GM21447 (cell line): Measurements from ENCODE around the gene STRADA.

Source experiments
- ATAC-seq: cut with Tn5 transposase; IDR thresholded peaks from one replicate; pipeline ENCODE4 v1.9.1; 2021; ENCODE audit not compliant: unreplicated experiment

The STRADA gene, protein sequence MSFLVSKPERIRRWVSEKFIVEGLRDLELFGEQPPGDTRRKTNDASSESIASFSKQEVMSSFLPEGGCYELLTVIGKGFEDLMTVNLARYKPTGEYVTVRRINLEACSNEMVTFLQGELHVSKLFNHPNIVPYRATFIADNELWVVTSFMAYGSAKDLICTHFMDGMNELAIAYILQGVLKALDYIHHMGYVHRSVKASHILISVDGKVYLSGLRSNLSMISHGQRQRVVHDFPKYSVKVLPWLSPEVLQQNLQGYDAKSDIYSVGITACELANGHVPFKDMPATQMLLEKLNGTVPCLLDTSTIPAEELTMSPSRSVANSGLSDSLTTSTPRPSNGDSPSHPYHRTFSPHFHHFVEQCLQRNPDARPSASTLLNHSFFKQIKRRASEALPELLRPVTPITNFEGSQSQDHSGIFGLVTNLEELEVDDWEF

GRCh38 chr17:63741408-63742173 lies at the start of gene STRADA:
TSS of gene STRADA (minus strand) at chr17:63741799. CDS start at chr17:63728369, 13,430 bp downstream.
- ATAC-seq, result peak; percentile 86

- no peak for ATAC-seq
These were observed 48.5 kb upstream of the STRADA start for GRCh38 chr17:63790057-63790456.

- no peak for ATAC-seq
These were observed 45.5 kb upstream of the STRADA start for GRCh38 chr17:63786971-63787711.

GRCh38 chr17:63786117-63786516 lies 44.5 kb upstream of the STRADA start:
- no peak for ATAC-seq

GRCh38 chr17:63785556-63785955 lies 44.0 kb upstream of the STRADA start:
- ATAC-seq, result no peak

DNA sequence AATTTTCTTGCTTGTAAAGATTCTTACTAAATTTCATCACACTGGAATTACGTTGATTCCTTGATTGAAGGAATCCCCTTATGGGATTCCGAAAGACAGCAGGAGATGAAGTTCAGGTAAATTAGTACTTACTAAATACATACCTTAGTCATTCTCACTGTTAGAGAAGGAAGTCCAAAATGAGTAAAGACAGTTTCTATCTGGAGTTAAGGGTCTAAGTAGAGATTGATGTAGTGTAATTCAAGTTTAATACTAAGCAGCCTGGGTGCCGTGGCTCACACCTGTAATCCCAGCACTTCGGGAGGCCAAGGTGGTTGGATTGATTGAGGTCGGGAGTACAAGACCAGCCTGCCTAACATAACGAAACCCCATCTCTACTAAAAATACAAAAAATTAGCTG lies 41.9 kb upstream of the STRADA start:
- no peak for ATAC-seq

DNA sequence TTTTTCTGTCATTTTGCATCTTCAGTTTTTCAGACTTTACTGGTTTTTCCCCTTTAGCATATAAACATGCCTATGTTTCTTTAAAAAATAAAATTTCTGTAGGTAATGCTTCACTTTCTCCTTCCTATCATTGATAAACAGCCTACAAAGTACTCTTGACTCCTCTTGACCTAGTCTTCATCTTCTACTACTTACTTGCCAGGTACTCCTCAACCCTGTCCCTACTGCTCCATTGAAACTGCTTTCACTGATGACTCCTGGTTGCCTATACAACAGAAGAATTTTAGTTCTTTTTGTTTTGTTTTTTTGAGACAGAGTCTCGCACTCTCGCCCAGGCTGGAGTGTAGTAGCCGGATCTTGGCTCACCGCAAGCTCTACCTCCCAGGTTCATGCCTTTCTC lies 39.3 kb upstream of the STRADA start:
- no peak for ATAC-seq

DNA sequence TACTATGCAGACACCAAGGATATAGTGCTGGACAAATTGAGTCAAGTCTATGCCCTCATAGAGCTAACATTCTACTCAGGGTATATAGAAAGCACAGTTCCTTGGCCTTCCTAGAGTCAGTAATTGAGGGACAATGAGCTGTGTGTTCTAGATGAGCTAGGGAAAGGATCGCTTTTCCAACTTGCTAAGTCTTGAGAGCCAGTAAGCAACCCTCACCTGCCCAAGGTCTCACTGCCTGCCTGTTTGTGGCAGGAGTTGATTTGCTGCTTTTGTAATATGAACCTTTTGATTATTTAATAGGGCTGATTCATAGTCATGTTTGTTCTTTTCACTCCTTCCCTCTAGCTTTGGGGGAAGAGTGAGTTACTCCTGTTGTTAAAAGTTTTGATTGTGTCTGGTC lies 38.9 kb upstream of the STRADA start:
- ATAC-seq, result no peak

GRCh38 chr17:63775420-63775819 lies 33.8 kb upstream of the STRADA start:
- ATAC-seq, result no peak

GRCh38 chr17:63774969-63775265 lies 33.3 kb upstream of the STRADA start:
- ATAC-seq, result no peak

DNA sequence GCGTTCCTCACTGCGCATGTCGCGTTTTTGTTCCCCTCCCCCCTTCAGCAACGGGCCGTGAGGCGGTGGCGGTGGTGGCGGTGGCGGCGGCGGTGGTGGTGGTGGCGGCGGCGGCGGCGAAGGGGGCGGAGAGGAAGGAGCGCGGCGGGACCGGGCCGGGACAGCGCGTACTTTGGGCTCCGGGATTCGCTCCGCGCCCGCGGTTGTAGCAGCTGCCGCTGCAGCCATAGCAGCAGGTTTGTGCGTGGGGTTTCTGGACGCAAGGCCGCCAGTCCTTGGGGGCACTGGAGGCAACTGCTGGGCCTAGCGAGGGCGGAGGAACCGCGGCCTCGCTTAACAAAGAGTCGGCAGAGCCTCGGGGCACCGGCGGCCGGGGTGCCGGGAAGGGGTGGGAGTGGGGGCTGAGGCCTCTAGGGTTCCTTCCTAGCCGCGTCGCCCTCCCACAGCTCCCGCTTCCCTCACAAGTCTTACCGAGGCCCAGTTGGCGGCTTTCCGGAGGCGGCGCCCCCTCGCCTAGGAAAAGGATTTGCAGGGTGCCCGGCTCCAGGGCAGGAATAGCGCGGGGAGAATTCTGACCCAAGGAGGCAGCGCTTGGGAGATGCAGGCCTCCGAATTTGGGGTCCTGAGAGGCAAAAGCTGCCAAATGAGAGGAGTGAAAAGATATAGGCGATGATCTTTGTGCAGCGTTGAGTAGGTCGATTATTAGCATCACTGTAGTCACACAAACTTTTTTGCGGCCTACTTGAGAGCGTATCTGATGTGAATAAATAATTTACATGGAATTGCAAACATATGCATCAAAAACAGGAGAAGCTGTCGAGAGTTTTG lies 32.8 kb upstream of the STRADA start, which contains the start of gene DDX42:
DDX42 (plus strand) TSS at position 30 of the 828 bp plus-strand sequence. CDS start 12,880 bp downstream, outside the sequence.
- peak; percentile 6 for ATAC-seq

DNA sequence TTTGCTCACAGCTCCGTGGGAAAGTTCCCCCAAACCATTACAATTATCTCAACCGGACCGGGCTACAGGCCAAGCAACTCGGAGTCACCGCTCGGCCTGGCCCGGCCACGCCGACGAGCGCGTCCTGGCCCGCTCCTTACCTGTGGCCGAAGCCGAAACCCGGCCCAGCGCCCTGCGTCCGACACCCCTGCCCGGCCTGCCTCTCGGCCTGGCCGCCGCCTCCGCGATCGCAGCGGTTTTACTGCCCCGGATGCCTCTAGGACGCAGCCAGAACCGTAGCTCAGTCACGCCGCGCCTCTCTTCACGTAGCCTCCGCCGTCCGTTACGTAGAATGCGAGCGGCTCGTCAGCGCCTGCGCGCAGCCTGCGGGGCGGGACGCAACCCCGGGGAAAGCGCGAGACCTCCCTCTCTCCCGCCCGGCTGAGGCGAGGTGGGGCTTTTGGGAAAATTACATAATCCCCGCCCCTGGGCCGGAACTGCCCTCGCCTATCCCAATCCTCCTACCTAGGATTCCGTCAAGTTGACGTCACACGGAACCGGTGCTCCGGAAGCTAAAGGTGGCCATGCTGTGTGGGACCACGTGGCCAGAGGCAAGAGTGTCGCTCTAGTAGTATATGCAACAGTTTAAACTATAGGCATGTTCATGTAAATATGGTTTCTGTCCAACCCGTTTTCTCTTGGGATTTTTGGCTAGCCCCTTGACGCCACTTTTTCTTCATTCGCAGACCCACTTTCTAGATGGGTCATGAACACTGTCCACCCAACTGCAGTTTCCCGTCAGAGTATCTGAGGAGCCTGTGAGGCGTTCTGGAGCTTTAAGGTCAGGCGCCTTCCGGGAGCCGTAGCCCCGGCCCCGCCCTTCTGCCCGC lies 31.9 kb upstream of the STRADA start, which contains the start of gene CCDC47:
CCDC47 (minus strand) TSS at position 326 of the 869 bp plus-strand sequence. CDS start 7,422 bp downstream, outside the sequence.
- ATAC-seq, result peak; percentile 86

DNA sequence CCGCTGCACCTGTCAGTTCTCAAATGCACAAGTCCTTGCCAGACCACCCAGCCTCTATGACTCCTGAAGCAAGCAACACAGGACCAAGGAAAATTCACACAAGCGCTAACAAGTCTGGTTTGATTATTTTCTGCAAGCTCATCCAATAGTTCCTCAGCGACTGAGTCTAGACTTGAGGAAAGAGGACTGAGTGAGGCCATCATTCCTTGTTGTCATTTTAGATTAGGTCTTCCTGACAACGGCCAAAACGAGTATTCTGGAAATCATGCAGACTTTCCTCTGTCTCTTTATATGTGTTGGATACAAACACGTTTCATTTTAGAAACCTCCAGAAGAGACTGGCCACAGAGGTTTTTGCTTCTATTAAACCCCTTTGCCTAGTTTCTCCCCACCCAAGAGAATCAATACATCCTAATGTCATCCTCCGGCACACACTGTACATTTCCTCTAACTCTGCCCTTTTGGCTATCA lies 31.2 kb upstream of the STRADA start:
- no peak for ATAC-seq

GRCh38 chr17:63768433-63768832 lies 26.8 kb upstream of the STRADA start:
- ATAC-seq, result no peak

- ATAC-seq, result no peak
These were observed 25.2 kb upstream of the STRADA start for GRCh38 chr17:63766754-63767153.

DNA sequence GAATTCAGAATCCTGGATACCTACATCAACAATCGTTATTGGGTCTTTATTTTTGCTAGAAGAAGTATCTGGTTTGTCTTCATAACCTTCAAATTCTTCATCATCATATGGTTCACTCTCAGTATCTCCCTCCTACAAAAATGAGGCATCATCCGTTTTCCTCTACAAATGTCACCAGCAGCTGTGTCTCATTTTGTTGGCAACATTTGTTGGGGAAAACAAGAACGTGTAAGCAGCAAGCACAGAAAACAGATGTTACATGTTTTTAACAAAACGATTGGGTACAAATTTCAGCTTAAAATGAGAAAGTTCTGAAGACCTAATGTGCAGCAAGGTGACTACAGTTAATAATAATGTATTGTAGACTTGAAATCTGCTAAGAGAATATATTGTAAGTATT lies 23.1 kb upstream of the STRADA start:
- ATAC-seq, result no peak

DNA sequence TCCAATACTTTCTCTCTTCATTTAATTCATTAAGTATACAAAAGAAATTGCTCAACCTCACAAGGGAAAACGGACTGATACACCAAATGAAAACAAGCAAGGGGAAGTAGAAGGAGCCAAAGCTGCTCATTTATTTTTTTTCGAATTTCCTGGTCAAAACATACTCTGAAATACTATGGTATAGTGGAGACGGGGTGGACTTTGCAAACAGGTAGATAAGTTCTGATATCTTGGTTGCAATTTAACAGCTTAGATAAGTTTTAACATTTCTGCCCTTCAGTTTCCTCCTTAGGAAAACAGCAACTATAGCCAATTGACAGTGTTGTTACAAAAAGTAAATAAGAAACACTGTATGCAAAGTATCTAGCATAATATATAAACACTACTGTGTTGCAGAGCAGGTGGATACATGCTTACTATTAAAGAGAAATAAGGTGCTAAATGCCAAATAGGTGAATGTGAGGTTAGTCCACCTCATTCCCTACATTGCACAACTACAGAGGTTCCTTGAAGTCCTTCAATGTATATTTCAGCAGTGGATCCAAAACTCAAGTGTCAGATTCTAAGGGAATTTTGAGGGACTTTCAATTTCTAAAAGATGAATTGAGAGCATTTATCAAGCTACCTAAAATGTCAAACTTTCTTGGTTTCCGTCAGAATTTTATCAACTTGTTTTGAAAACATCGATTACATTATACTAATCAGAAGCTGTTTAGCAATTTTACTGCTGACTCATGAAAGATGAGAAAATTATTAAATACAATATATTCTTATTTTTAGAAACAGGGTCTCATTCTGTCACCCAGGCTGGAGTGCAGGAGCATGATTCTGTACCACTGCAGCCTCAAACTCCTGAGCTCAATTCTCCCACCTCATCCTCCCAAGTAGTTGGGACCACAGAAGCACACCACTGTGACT lies 20.8 kb upstream of the STRADA start:
- no peak for ATAC-seq

- ATAC-seq, result no peak
These were observed 19.4 kb upstream of the STRADA start for GRCh38 chr17:63760771-63761539.
